H9 (cell line): ENCODE results near the gene TRPC4AP. TPM values are rescaled to one million over a fixed set of nuclear protein-coding genes. Genes with fewer than 3 reads are reported as not detected.

ENCODE experiments used
- DNase-seq: peaks from one replicate; pipeline ENCODE4 v3.0.0-alpha.2; 2017
- H2AFZ ChIP-seq: one replicate; pipeline ENCODE4 v1.6.1; 2013; ENCODE audit warnings: mild to moderate bottlenecking, low read length, control low read depth, moderate library complexity
- H2AK5ac ChIP-seq: 2 replicates; pipeline ENCODE4 v1.6.1; 2013; ENCODE audit warnings: low read length, control low read depth, mixed read lengths; ENCODE audit not compliant: insufficient read length
- H2BK120ac ChIP-seq: one replicate; pipeline ENCODE4 v1.6.1; 2013; ENCODE audit warnings: low read depth, mild to moderate bottlenecking, low read length, control low read depth, inconsistent platforms; ENCODE audit not compliant: poor library complexity, severe bottlenecking
- H2BK12ac ChIP-seq: 2 replicates; pipeline ENCODE4 v1.6.1; 2013; ENCODE audit warnings: low read length, control low read depth, mixed read lengths, low read depth; ENCODE audit not compliant: insufficient read length
- H2BK15ac ChIP-seq: 2 replicates; pipeline ENCODE4 v1.6.1; 2013; ENCODE audit warnings: low read depth, low read length, control low read depth
- H2BK20ac ChIP-seq: one replicate; pipeline ENCODE4 v1.6.1; 2013; ENCODE audit warnings: low read depth, mild to moderate bottlenecking, low read length, control low read depth, inconsistent platforms; ENCODE audit not compliant: poor library complexity, severe bottlenecking
- H2BK5ac ChIP-seq: 2 replicates; pipeline ENCODE4 v1.6.1; 2013; ENCODE audit warnings: low read length, control low read depth, mixed read lengths; ENCODE audit not compliant: insufficient read length
- H3K14ac ChIP-seq: 2 replicates; pipeline ENCODE4 v1.6.1; 2013; ENCODE audit warnings: low read length, control low read depth; ENCODE audit not compliant: insufficient read depth
- H3K18ac ChIP-seq: 2 replicates; pipeline ENCODE4 v1.6.1; 2013; ENCODE audit warnings: low read depth, mild to moderate bottlenecking, mixed read lengths, low read length, control low read depth; ENCODE audit not compliant: insufficient read length
- H3K23ac ChIP-seq: 2 replicates; pipeline ENCODE4 v1.6.1; 2013; ENCODE audit warnings: low read length, control low read depth, mixed read lengths, low read depth; ENCODE audit not compliant: insufficient read length
- H3K23me2 ChIP-seq: 2 replicates; pipeline ENCODE4 v1.6.1; 2013; ENCODE audit warnings: low read depth, mild to moderate bottlenecking, mixed read lengths, low read length, control low read depth; ENCODE audit not compliant: insufficient read length, poor library complexity, severe bottlenecking
- H3K27ac ChIP-seq: 2 replicates; pipeline ENCODE4 v1.5.1; 2013; ENCODE audit warnings: low read length, control low read depth, mixed read lengths, low read depth; ENCODE audit not compliant: insufficient read length
- H3K27me3 ChIP-seq: 2 replicates; pipeline ENCODE4 v1.6.1; 2013; ENCODE audit warnings: low read length, control low read depth, inconsistent platforms; ENCODE audit not compliant: insufficient read depth
- H3K4ac ChIP-seq: 2 replicates; pipeline ENCODE4 v1.6.1; 2013; ENCODE audit warnings: low read depth, mild to moderate bottlenecking, control low read depth, inconsistent platforms, low read length, moderate library complexity
- H3K4me1 ChIP-seq: 2 replicates; pipeline ENCODE4 v1.6.1; 2013; ENCODE audit warnings: low read length, control low read depth, inconsistent platforms; ENCODE audit not compliant: insufficient read depth
- H3K4me2 ChIP-seq: 2 replicates; pipeline ENCODE4 v1.6.1; 2013; ENCODE audit warnings: low read length, control low read depth, mixed read lengths; ENCODE audit not compliant: insufficient read length, insufficient read depth
- H3K56ac ChIP-seq: 2 replicates; pipeline ENCODE4 v1.6.1; 2013; ENCODE audit warnings: low read depth, mild to moderate bottlenecking, mixed read lengths, low read length, control low read depth; ENCODE audit not compliant: insufficient read length
- H3K79me1 ChIP-seq: 2 replicates; pipeline ENCODE4 v1.6.1; 2013; ENCODE audit warnings: low read depth, mild to moderate bottlenecking, moderate library complexity, low read length, control low read depth, inconsistent platforms; ENCODE audit not compliant: insufficient read depth, poor library complexity, severe bottlenecking
- H3K79me2 ChIP-seq: 2 replicates; pipeline ENCODE4 v1.6.1; 2013; ENCODE audit warnings: low read length, control low read depth, inconsistent platforms; ENCODE audit not compliant: insufficient read depth
- H3K9ac ChIP-seq: 2 replicates; pipeline ENCODE4 v1.6.1; 2013; ENCODE audit warnings: low read length, control low read depth, mixed read lengths; ENCODE audit not compliant: insufficient read length; ENCODE audit errors: extremely low read depth
- H3K9me3 ChIP-seq: one replicate; pipeline ENCODE4 v1.6.1; 2013; ENCODE audit warnings: low read depth, low read length, inconsistent platforms; ENCODE audit not compliant: control insufficient read depth
- H3T11ph ChIP-seq: one replicate; pipeline ENCODE4 v1.6.1; 2013; ENCODE audit warnings: mild to moderate bottlenecking, low read length, control low read depth, inconsistent platforms
- H4K20me1 ChIP-seq: one replicate; pipeline ENCODE4 v1.6.1; 2013; ENCODE audit not compliant: control insufficient read depth, insufficient read length, insufficient read depth
- H4K5ac ChIP-seq: 2 replicates; pipeline ENCODE4 v1.6.1; 2013; ENCODE audit warnings: low read depth, mild to moderate bottlenecking, mixed read lengths, low read length, control low read depth; ENCODE audit not compliant: insufficient read length
- H4K8ac ChIP-seq: replicated peaks from 2 replicates; pipeline ENCODE4 v1.6.1; 2013; ENCODE audit warnings: low read length, control low read depth, mixed read lengths, low read depth; ENCODE audit not compliant: insufficient read length
- H4K91ac ChIP-seq: 2 replicates; pipeline ENCODE4 v1.6.1; 2013; ENCODE audit warnings: low read depth, mild to moderate bottlenecking, moderate library complexity, mixed read lengths, low read length, control low read depth; ENCODE audit not compliant: insufficient read length
- H3K27ac Mint-ChIP-seq, 3 experiments: 2 replicates in 2 of 3; 3 replicates in 1 of 3; pipeline ENCODE4 v1.8.0; 2020 to 2021; ENCODE audit warnings: mixed read lengths in 3 of 3, mild to moderate bottlenecking in 1 of 3, moderate library complexity in 1 of 3
- H3K27me3 Mint-ChIP-seq: 2 replicates; pipeline ENCODE4 v1.8.0; 2021; ENCODE audit warnings: low read depth, mild to moderate bottlenecking, moderate library complexity, mixed read lengths
- H3K36me3 Mint-ChIP-seq, 3 experiments: 2 replicates in 2 of 3; 3 replicates in 1 of 3; pipeline ENCODE4 v1.8.0; 2020 to 2021; ENCODE audit warnings: low read depth in 3 of 3, mixed read lengths in 3 of 3; ENCODE audit not compliant: insufficient read depth in 1 of 3
- H3K4me1 Mint-ChIP-seq, 2 experiments: 2 replicates each; pipeline ENCODE4 v1.8.0; 2020; ENCODE audit warnings: mixed read lengths in 2 of 2
- H3K4me3 Mint-ChIP-seq, 2 experiments: 2 replicates in 1 of 2; 3 replicates in 1 of 2; pipeline ENCODE4 v1.8.0; 2020 to 2021; ENCODE audit warnings: mild to moderate bottlenecking in 2 of 2, mixed read lengths in 2 of 2, moderate library complexity in 1 of 2
- H3K9me3 Mint-ChIP-seq, 2 experiments: 2 replicates in 1 of 2; 3 replicates in 1 of 2; pipeline ENCODE4 v1.8.0; 2020; ENCODE audit warnings: mild to moderate bottlenecking in 2 of 2, mixed read lengths in 2 of 2, moderate library complexity in 1 of 2
- WGBS: extraction: QIAGEN DNeasy Blood & Tissue Kit; methylation state at CpG from one replicate; pipeline ENCODE4 v1.1.7; 2013; ENCODE audit warnings: missing lambda C conversion rate, low lambda C conversion rate, mixed read lengths; ENCODE audit not compliant: insufficient read length; ENCODE audit errors: extremely low coverage; 5-methylcytosine and 5-hydroxymethylcytosine counted together
- total RNA-seq: library from RNA; stranded (reverse); gene quantifications from 2 replicates; pipeline ENCODE4 v1.2.1, GENCODE V29; 2021
- TF ChIP-seq, protein P1 (sequence below): fragments of 200-600 bp; sonication (generic); conservative IDR thresholded peaks from 3 replicates; pipeline ENCODE4 v1.8.0; 2021; ENCODE audit warnings: antibody characterized with exemption, mild to moderate bottlenecking

The TRPC4AP gene
- total RNA-seq, 1 experiment from 2014 or later = 93.9 TPM

GRCh38 chr20:35034145-35034544, 58.5 kb downstream of the TRPC4AP start:
- Mint-ChIP-seq H3K4me1 (peaks cover 0 to 3% of the 10 kb centered on the region in 2 experiments; a peak in 1 of 4 replicates), H3K27me3 (no peaks in the 10 kb centered on the region), H3K4me3 (no peak overlapping the region), H3K36me3 (peaks cover 37 to 59% (median 58%) of the 10 kb centered on the region in 3 experiments), H3K27ac (no peak overlapping the region), H3K9me3 (no peaks in the 10 kb centered on the region)
- H4K91ac ChIP-seq = no peak overlapping the region
- no peak overlapping the region for H3K18ac ChIP-seq
- no peak overlapping the region for H2AFZ ChIP-seq
- no peak overlapping the region for H3K9ac ChIP-seq
- no peak overlapping the region for H2BK15ac ChIP-seq
- no peaks in the 10 kb centered on the region for H3K23me2 ChIP-seq
- H3T11ph ChIP-seq = no peak overlapping the region
- no peak overlapping the region for H2BK12ac ChIP-seq
- H2BK5ac ChIP-seq = no peak overlapping the region
- H4K8ac ChIP-seq = no peak overlapping the region
- H3K27me3 ChIP-seq = no peaks in the 10 kb centered on the region
- H3K79me2 ChIP-seq = no peaks in the 10 kb centered on the region
- H2BK120ac ChIP-seq = no peak overlapping the region
- H4K20me1 ChIP-seq = no peaks in the 10 kb centered on the region
- H3K4me2 ChIP-seq = no peak overlapping the region
- no peak overlapping the region for H3K23ac ChIP-seq
- DNase-seq = no peak
- H2AK5ac ChIP-seq = no peak overlapping the region
- H3K14ac ChIP-seq = no peak overlapping the region
- H3K9me3 ChIP-seq = no peaks in the 10 kb centered on the region
- H3K27ac ChIP-seq = no peak overlapping the region
- no peak overlapping the region for H4K5ac ChIP-seq
- no CpG with 5 or more reads among the region's 4 CpGs for WGBS
- TF ChIP-seq, protein P1, sequence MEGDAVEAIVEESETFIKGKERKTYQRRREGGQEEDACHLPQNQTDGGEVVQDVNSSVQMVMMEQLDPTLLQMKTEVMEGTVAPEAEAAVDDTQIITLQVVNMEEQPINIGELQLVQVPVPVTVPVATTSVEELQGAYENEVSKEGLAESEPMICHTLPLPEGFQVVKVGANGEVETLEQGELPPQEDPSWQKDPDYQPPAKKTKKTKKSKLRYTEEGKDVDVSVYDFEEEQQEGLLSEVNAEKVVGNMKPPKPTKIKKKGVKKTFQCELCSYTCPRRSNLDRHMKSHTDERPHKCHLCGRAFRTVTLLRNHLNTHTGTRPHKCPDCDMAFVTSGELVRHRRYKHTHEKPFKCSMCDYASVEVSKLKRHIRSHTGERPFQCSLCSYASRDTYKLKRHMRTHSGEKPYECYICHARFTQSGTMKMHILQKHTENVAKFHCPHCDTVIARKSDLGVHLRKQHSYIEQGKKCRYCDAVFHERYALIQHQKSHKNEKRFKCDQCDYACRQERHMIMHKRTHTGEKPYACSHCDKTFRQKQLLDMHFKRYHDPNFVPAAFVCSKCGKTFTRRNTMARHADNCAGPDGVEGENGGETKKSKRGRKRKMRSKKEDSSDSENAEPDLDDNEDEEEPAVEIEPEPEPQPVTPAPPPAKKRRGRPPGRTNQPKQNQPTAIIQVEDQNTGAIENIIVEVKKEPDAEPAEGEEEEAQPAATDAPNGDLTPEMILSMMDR = no peak
- H3K4me1 ChIP-seq = no peaks in the 10 kb centered on the region
- no peak overlapping the region for H3K56ac ChIP-seq
- no peak overlapping the region for H2BK20ac ChIP-seq
- H3K79me1 ChIP-seq = no peaks in the 10 kb centered on the region
- no peak overlapping the region for H3K4ac ChIP-seq
